Left ventricle myocardium inferior (tissue), 1 donor: ENCODE data around the gene LRP10. TPM values are rescaled to one million over a fixed set of nuclear protein-coding genes. Genes with fewer than 3 reads are reported as not detected.
A peak's percentile ranks its signal among the peaks of the same experiment; 100 is the strongest.

ENCODE experiments used
- DNase-seq: peaks from one replicate; pipeline ENCODE4 v3.0.0-alpha.2; 2020
- H3K27ac ChIP-seq: fragments of 200-600 bp; replicated peaks from 2 replicates; pipeline ENCODE4 v1.8.0; 2021
- H3K27me3 ChIP-seq: fragments of 200-600 bp; 2 replicates; pipeline ENCODE4 v1.8.0; 2021; ENCODE audit warnings: low read depth
- H3K36me3 ChIP-seq: fragments of 200-600 bp; 2 replicates; pipeline ENCODE4 v1.8.0; 2021
- H3K4me1 ChIP-seq: fragments of 200-600 bp; 2 replicates; pipeline ENCODE4 v1.8.0; 2021
- H3K4me3 ChIP-seq: fragments of 200-600 bp; 2 replicates; pipeline ENCODE4 v1.8.0; 2021; ENCODE audit warnings: mild to moderate bottlenecking, moderate library complexity
- H3K9me3 ChIP-seq: fragments of 200-600 bp; replicated peaks from 2 replicates; pipeline ENCODE4 v1.8.0; 2021
- CTCF ChIP-seq: fragments of 200-600 bp; IDR thresholded peaks from 2 replicates; pipeline ENCODE4 v1.8.0; 2021; ENCODE audit warnings: antibody characterized with exemption, mild to moderate bottlenecking, borderline replicate concordance
- intact Hi-C: fragments of 100-400 bp; cut with micrococcal nuclease; formaldehyde crosslinking; loops from one replicate; pipeline ENCODE4 v1.11.0; 2022
- total RNA-seq: library from RNA; stranded (reverse); fragmentation: NEBNext Ultra II Directional; extraction: Animal tissue kit (Norgen Biotek cat#: 25700); gene quantifications from one replicate; pipeline ENCODE4 v1.2.1, GENCODE V29; 2021
- donor health status: DM: no; HTN: yes; CAD: no; lungs with severe emphysema.

LRP10 gene
- total RNA-seq, 1 donor from 2014 or later: 48.3 TPM

DNA sequence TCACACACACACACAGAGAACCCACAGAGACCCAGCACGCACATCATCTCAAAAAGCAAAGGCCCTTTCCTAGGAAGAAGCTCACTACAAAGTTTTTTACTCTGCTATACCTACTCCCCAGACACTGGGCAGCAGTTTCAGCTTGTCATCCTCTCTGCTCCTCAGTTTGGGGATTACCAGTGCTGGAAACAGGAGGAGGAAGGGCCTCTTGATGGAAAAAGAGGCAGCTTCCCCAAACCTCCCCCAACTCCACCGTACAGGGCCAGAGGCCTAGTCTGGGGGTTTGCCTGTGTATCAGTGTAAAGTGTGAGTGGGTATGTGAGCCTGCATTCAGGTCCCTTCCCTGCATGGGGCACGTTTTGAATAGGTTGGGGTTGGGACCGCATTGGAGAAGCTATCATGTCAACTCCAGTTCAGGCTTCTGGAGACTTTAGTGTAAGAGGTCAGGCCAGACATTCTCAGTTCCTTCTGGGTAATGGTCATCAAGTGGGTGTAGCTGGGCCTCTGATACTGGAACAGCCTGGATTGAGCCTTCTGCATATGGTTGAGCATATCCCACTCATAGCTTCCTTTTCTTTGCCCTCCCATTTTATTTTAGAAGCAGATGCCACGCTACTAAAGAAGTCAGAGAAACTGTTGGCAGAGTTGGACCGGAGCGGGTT is 12.7 kb downstream of the LRP10 start:
- Histone ChIP-seq H3K9me3 (no peaks in the 10 kb centered on the region), H3K4me3 (no peak overlapping the region), H3K36me3 (peaks cover 3% of the 10 kb centered on the region), H3K27ac (no peak overlapping the region), H3K27me3 (peaks cover 19% of the 10 kb centered on the region), H3K4me1 (peaks cover 20% of the 10 kb centered on the region)
- no peak for DNase-seq
- no peak for TF ChIP-seq CTCF
- intact Hi-C loops: no loop called here

DNA sequence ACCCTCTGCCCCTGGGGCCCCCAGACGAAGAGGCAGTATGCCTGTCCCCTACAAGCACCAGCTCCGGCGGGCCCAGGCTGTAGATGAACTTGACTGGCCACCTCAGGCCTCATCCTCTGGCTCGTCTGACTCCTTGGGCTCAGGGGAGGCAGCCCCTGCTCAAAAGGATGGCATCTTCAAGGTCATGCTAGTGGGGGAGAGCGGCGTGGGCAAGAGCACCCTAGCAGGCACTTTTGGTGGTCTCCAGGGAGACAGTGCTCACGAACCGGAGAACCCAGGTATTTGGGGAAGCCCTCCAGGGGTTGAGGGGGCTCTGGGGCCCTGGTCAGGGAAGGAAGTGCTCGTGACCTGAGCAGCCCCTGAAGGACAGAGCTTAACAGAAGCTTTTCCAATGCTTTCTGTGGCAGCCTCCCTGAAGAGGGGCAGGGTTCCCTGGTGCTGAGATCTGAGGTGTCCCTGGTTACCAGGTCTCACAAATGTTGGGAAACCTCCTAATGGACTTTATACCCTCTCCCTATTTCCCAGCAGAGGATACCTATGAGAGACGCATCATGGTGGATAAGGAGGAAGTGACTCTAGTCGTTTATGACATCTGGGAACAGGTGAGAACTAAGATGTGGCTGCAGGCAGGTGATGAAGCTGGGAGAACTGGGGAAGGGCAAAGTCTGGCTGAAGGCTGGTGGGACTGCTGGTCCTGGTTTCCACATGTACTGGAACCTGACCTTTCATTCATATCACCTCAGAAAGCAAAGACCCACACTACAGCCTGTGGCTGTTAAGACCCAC is 13.4 kb downstream of the LRP10 start:
- Histone ChIP-seq H3K4me3 (no peak overlapping the region), H3K27me3 (peaks cover 19% of the 10 kb centered on the region), H3K9me3 (no peaks in the 10 kb centered on the region), H3K4me1 (peaks cover 20% of the 10 kb centered on the region), H3K27ac (no peak overlapping the region), H3K36me3 (no peaks in the 10 kb centered on the region)
- no peak for DNase-seq
- no peak for TF ChIP-seq CTCF
- intact Hi-C loops: no loop called here

DNA sequence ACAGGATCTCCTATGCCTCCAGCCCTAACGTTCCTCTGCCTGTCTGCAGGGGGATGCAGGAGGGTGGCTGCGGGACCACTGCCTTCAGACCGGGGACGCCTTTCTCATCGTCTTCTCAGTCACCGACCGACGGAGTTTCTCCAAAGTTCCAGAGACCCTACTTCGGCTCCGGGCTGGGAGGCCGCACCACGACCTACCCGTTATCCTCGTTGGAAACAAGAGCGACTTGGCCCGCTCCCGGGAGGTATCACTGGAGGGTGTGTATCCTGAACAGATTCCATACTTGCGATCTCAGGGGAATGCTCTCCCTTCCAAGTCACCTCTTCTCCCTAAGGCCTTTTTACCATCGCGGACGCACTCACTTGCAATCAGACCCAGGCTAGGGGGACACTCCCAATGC is 14.4 kb downstream of the LRP10 start:
- no peak for DNase-seq
- H3K4me1 ChIP-seq: peaks cover 20% of the 10 kb centered on the region
- no peak overlapping the region for H3K27ac ChIP-seq
- H3K27me3 ChIP-seq: peaks cover 19% of the 10 kb centered on the region
- no peak for TF ChIP-seq CTCF
- peak overlapping the region; percentile 72 for H3K4me3 ChIP-seq
- intact Hi-C loops: no loop called here
- H3K36me3 ChIP-seq: no peaks in the 10 kb centered on the region
- no peaks in the 10 kb centered on the region for H3K9me3 ChIP-seq

DNA sequence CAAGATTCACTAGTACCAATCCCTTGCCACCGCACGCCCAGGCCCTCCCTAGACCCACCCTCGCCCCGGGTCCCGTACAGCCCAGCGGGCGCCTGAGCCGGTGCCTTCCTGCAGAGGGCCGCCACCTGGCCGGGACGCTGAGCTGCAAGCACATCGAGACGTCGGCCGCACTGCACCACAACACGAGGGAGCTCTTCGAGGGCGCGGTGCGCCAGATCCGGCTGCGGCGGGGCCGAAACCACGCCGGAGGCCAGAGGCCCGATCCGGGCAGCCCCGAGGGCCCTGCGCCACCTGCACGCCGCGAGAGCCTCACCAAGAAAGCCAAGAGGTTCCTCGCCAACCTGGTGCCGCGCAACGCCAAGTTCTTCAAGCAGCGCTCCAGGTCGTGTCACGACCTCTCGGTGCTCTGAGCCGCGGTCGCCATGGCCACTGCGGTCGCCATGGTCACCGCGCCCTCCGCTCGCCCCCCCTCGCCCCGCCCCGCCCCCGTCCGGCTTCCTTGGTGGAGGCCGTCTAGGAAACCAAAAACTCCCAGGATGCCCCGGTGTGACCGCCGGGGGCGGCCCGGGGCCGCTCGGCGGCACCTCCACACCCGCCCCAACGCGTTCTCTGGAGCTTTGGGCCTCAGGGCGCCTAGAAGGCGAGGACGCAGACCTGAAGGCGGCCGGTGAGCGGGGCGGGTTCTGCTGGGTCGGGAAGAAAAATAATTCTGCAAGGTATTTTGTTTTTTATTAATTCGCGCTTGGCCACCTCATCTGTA is 15.1 kb downstream of the LRP10 start:
- intact Hi-C loops: no loop called here

More for the DNA sequence above, 15.1 kb downstream of the LRP10 start:
- TF ChIP-seq CTCF: peak; percentile 6
- DNase-seq: peak; percentile 71
- no peaks in the 10 kb centered on the region for H3K9me3 ChIP-seq
- peaks cover 19% of the 10 kb centered on the region for H3K27me3 ChIP-seq
- H3K27ac ChIP-seq: peak overlapping the region; percentile 48
- H3K36me3 ChIP-seq: no peaks in the 10 kb centered on the region
- peaks cover 20% of the 10 kb centered on the region for H3K4me1 ChIP-seq
- peak overlapping the region; percentile 72 for H3K4me3 ChIP-seq
